ENCODE results near the gene LRMDA. TPM values are rescaled to one million over a fixed set of nuclear protein-coding genes. Genes with fewer than 3 reads are reported as not detected.

The LRMDA gene
- total and polyA plus RNA-seq, 2 of the 8 experiments (the other 6 are each of a cell fraction or from before 2014, with no cell fraction given): 0.86 to 2.8 TPM

- H3K79me1 ChIP-seq (ENCODE audit: low read depth, low read length): no peaks in the 10 kb centered on the region
- no peaks in the 10 kb centered on the region for H4K20me1 ChIP-seq (replicated peaks in 1 of 2; ENCODE audit: control insufficient read depth in 1 of 2, insufficient read depth in 2 of 2, low read length in 2 of 2)
- H3K18ac ChIP-seq (ENCODE audit: extremely low read depth, low read length): no peak overlapping the region
- 0 out of 2 replicates have a peak overlapping the region, but pooled peaks have one; percentile 40 for H2BK12ac ChIP-seq (ENCODE audit: low read depth, low read length)
- H3K4me2 ChIP-seq (ENCODE audit: insufficient read depth in 1 of 2, low read depth in 2 of 2, low read length in 2 of 2): no peak overlapping the region
- H2AK5ac ChIP-seq (ENCODE audit: low read depth, low read length): no peak overlapping the region
- H4K8ac ChIP-seq (ENCODE audit: extremely low read depth, insufficient read depth, low read length): no peak overlapping the region
- no peak overlapping the region for H2BK15ac ChIP-seq (ENCODE audit: low read length)
- POLR2A ChIA-PET (ENCODE audit: partially characterized antibody): no interaction called here
- CTCF ChIA-PET (ENCODE audit: partially characterized antibody): interaction anchor here (0.6 to 1.6 kb wide), 7 partner anchors 14 to 475 kb away, joined by 3 to 5 read pairs (median 3); partner anchors contain the start of gene ZNF503
- no peaks in the 10 kb centered on the region; a peak in 1 of 8 replicates for H3K36me3 ChIP-seq (ENCODE audit: control insufficient read depth in 2 of 4, insufficient read depth in 4 of 4, low read length in 3 of 4)
- H3K27ac ChIP-seq (ENCODE audit: low read depth, low read length): no peak overlapping the region
- no peak overlapping the region for H3K9ac ChIP-seq (replicated peaks in 1 of 4; ENCODE audit: extremely low read depth in 1 of 4, low read depth in 3 of 4, low read length in 3 of 4)
- no peak for TF ChIP-seq FOSL1 (IDR thresholded peaks at IDR 0.05; ENCODE audit: insufficient read depth, low read depth, low read length)
- TF ChIP-seq JUND (IDR thresholded peaks at IDR 0.05; ENCODE audit: low read length): no peak
- no peak overlapping the region for H2BK20ac ChIP-seq (ENCODE audit: low read length)
- H3K27me3 ChIP-seq (replicated peaks in 1 of 4; ENCODE audit: control insufficient read depth in 3 of 4, extremely low read depth in 1 of 4, insufficient read depth in 3 of 4, low read length in 3 of 4): no peaks in the 10 kb centered on the region
- no peak overlapping the region for H4K91ac ChIP-seq (replicated peaks; ENCODE audit: insufficient read length, low read length)
- H3K14ac ChIP-seq (ENCODE audit: insufficient read length): no peak overlapping the region
- no peak overlapping the region for H2AFZ ChIP-seq (ENCODE audit: low read length)
- no peak overlapping the region for H2BK5ac ChIP-seq (ENCODE audit: low read depth, low read length)
- H3K9me3 ChIP-seq (ENCODE audit: insufficient read depth in 2 of 2, low read depth in 1 of 2, low read length in 1 of 2): no peaks in the 10 kb centered on the region
- no peak overlapping the region for H3K4ac ChIP-seq (replicated peaks; ENCODE audit: insufficient read length, low read depth, low read length)
- H3K79me2 ChIP-seq (ENCODE audit: control insufficient read depth in 1 of 2, insufficient read depth in 2 of 2, low read length in 2 of 2): no peaks in the 10 kb centered on the region
- no peak overlapping the region for H3K23ac ChIP-seq (ENCODE audit: insufficient read length)
- no peak overlapping the region for H2BK120ac ChIP-seq (replicated peaks; ENCODE audit: low read depth, low read length)
- WGBS, 2 experiments (ENCODE audit: extremely low coverage in 1 of 2, insufficient coverage in 1 of 2, insufficient read length in 1 of 2, insufficient replicate concordance in 2 of 2, low coverage in 1 of 2, low lambda C conversion rate in 2 of 2, missing lambda C conversion rate in 1 of 2): 85% methylated on average over 3 of the region's 3 CpGs; no CpG with 5 or more reads in 1 of the 2 experiments
- H3K4me3 ChIP-seq (ENCODE audit: extremely low read depth in 1 of 4, insufficient read depth in 2 of 4, low read depth in 3 of 4, low read length in 4 of 4): no peak overlapping the region
- no peaks in the 10 kb centered on the region for H3K23me2 ChIP-seq (ENCODE audit: low read depth, low read length)
- H3K4me1 ChIP-seq (replicated peaks in 1 of 4; ENCODE audit: control insufficient read depth in 3 of 4, insufficient read depth in 4 of 4, low read length in 3 of 4): peaks cover 3 to 5% (median 4%) of the 10 kb centered on the region in 4 experiments; a peak in 4 of 7 replicates
- FAIRE-seq: no peak
- no peak for DNase-seq (ENCODE audit: low read depth in 1 of 2, low spot score in 2 of 2)
- no peak overlapping the region for H4K5ac ChIP-seq (ENCODE audit: insufficient read length, low read depth, low read length)
- H3K56ac ChIP-seq (replicated peaks; ENCODE audit: insufficient read length, low read depth, low read length): no peak overlapping the region
Measured at GRCh38 chr10:75876710-75877109, 445.3 kb downstream of the LRMDA start.
